RKO (cell line): ENCODE measurements around the gene NUP98.

Source experiments
- DNase-seq: peaks from one replicate; pipeline ENCODE4 v3.0.0-alpha.2; 2016; ENCODE audit warnings: low spot score

Gene NUP98

GRCh38 chr11:3797329-3798090 is at the start of gene NUP98:
Gene NUP98, minus strand, starts transcription at chr11:3797554. Its CDS starts 15,437 bp downstream, at chr11:3782117.
- DNase-seq: peak; percentile 99

GRCh38 chr11:3845670-3846069 is 48.3 kb upstream of the NUP98 start:
- no peak for DNase-seq

GRCh38 chr11:3845246-3845645 is 47.9 kb upstream of the NUP98 start:
- no peak for DNase-seq

- DNase-seq: no peak
Measured at GRCh38 chr11:3843326-3843725, 46.0 kb upstream of the NUP98 start.

- peak; percentile 89 for DNase-seq
Measured at GRCh38 chr11:3841426-3842350, 44.3 kb upstream of the NUP98 start.

GRCh38 chr11:3840870-3841425 is 43.6 kb upstream of the NUP98 start, which contains the start of gene RHOG:
Gene RHOG, minus strand, starts transcription at chr11:3840959. Its CDS starts 12,821 bp downstream, at chr11:3828138.
- peak; percentile 89 for DNase-seq

- peak; percentile 32 for DNase-seq
Measured at GRCh38 chr11:3840004-3840869, 42.9 kb upstream of the NUP98 start.

GRCh38 chr11:3838504-3838903 is 41.1 kb upstream of the NUP98 start:
- no peak for DNase-seq

GRCh38 chr11:3837793-3838192 is 40.4 kb upstream of the NUP98 start:
- DNase-seq: no peak

- no peak for DNase-seq
Measured at GRCh38 chr11:3836903-3837302, 39.5 kb upstream of the NUP98 start.

- no peak for DNase-seq
Measured at GRCh38 chr11:3835751-3836150, 38.4 kb upstream of the NUP98 start.

GRCh38 chr11:3834664-3835461 is 37.5 kb upstream of the NUP98 start:
- peak; percentile 42 for DNase-seq

- no peak for DNase-seq
Measured at GRCh38 chr11:3834349-3834663, 37.0 kb upstream of the NUP98 start.

- no peak for DNase-seq
Measured at GRCh38 chr11:3833449-3833848, 36.1 kb upstream of the NUP98 start.

GRCh38 chr11:3832816-3833215 is 35.5 kb upstream of the NUP98 start:
- DNase-seq: no peak

- DNase-seq: no peak
Measured at GRCh38 chr11:3831378-3832239, 34.3 kb upstream of the NUP98 start.

- no peak for DNase-seq
Measured at GRCh38 chr11:3830730-3831129, 33.4 kb upstream of the NUP98 start.

- no peak for DNase-seq
Measured at GRCh38 chr11:3830088-3830487, 32.7 kb upstream of the NUP98 start.

- no peak for DNase-seq
Measured at GRCh38 chr11:3827434-3828186, 30.3 kb upstream of the NUP98 start.
